SIG-M5 treated with dmso at 0.1 percent for 504 hours (cell line): ENCODE measurements around the gene ENOX1.
A peak's percentile ranks its signal among the peaks of the same experiment; 100 is the strongest.

Experiments
- DNase-seq: peaks from one replicate; lab custom pipeline; 2025; ENCODE audit not compliant: unreplicated experiment; lab: John Stamatoyannopoulos, UW

The ENOX1 gene

GRCh38 chr13:43744261-43745031 lies 42.3 kb downstream of the ENOX1 start:
- DNase-seq, result no peak

- no peak for DNase-seq
Measured at GRCh38 chr13:43742911-43743310, 43.9 kb downstream of the ENOX1 start.

- DNase-seq, result no peak
Measured at GRCh38 chr13:43737392-43737923, 49.3 kb downstream of the ENOX1 start.

- DNase-seq, result no peak
Measured at GRCh38 chr13:43732726-43733125, 54.0 kb downstream of the ENOX1 start.

GRCh38 chr13:43731296-43731695 lies 55.5 kb downstream of the ENOX1 start:
- DNase-seq, result no peak

GRCh38 chr13:43730642-43731041 lies 56.1 kb downstream of the ENOX1 start:
- DNase-seq, result no peak

- DNase-seq, result no peak
Measured at GRCh38 chr13:43728421-43728820, 58.4 kb downstream of the ENOX1 start.

GRCh38 chr13:43727856-43728255 lies 58.9 kb downstream of the ENOX1 start:
- DNase-seq, result no peak

GRCh38 chr13:43725460-43725859 lies 61.3 kb downstream of the ENOX1 start:
- DNase-seq, result no peak

- DNase-seq, result peak; percentile 6
Measured at GRCh38 chr13:43720780-43721397, 65.9 kb downstream of the ENOX1 start.

- DNase-seq, result no peak
Measured at GRCh38 chr13:43698758-43699157, 88.0 kb downstream of the ENOX1 start.

- DNase-seq, result no peak
Measured at GRCh38 chr13:43698009-43698408, 88.8 kb downstream of the ENOX1 start.

- DNase-seq, result no peak
Measured at GRCh38 chr13:43697323-43697722, 89.4 kb downstream of the ENOX1 start.

- DNase-seq, result no peak
Measured at GRCh38 chr13:43694146-43694664, 92.6 kb downstream of the ENOX1 start.

GRCh38 chr13:43693639-43694038 lies 93.1 kb downstream of the ENOX1 start:
- DNase-seq, result no peak

- DNase-seq, result no peak
Measured at GRCh38 chr13:43688227-43688907, 98.4 kb downstream of the ENOX1 start.

- no peak for DNase-seq
Measured at GRCh38 chr13:43687038-43687437, 99.7 kb downstream of the ENOX1 start.

- no peak for DNase-seq
Measured at GRCh38 chr13:43686557-43686956, 100.2 kb downstream of the ENOX1 start.

- DNase-seq, result no peak
Measured at GRCh38 chr13:43684963-43685725, 101.6 kb downstream of the ENOX1 start.

- DNase-seq, result no peak
Measured at GRCh38 chr13:43682701-43683100, 104.1 kb downstream of the ENOX1 start.

GRCh38 chr13:43676320-43676719 lies 110.5 kb downstream of the ENOX1 start:
- no peak for DNase-seq
